B cell (primary cell): ENCODE measurements around the gene URGCP. TPM values are rescaled to one million over a fixed set of nuclear protein-coding genes. Genes with fewer than 3 reads are reported as not detected.

ENCODE experiments used
- ATAC-seq: fragments of 200-7000 bp; cut with Tn5 transposase; one replicate; pipeline ENCODE4 v1.10.0; 2021; ENCODE audit warnings: low read depth, mild to moderate bottlenecking, moderate number of reproducible peaks, moderate library complexity
- CTCF ChIA-PET: fragments of 350-600 bp; sonication (Branson Sonifier 250); formaldehyde crosslinking; loops from one replicate; lab custom pipeline; 2021; ENCODE audit warnings: antibody characterized with exemption, inconsistent platforms; lab: Charles Lee
- POLR2A ChIA-PET: fragments of 350-600 bp; sonication (Branson Sonifier 250); formaldehyde crosslinking; loops from one replicate; lab custom pipeline; 2021; ENCODE audit warnings: antibody characterized with exemption; lab: Charles Lee
- DNase-seq: peaks from one replicate; pipeline ENCODE4 v3.0.0; 2013
- H2AFZ ChIP-seq: 2 replicates; pipeline ENCODE4 v1.6.1; 2012; ENCODE audit warnings: mild to moderate bottlenecking, low read depth, low read length; ENCODE audit not compliant: insufficient read depth, poor library complexity, severe bottlenecking
- H3K27ac ChIP-seq, 2 donors: 1 replicate in 1 of 2; 2 replicates in 1 of 2; pipeline ENCODE4 v1.5.1; 2012 to 2013; ENCODE audit warnings: low read length in 2 of 2, mild to moderate bottlenecking in 2 of 2, moderate library complexity in 1 of 2
- H3K27me3 ChIP-seq, 4 experiments: fragments of 200-600 bp in 1 of 4; sonication (generic) in 1 of 4; replicated peaks in 1 of 4; 1 replicate in 2 of 4; 2 replicates in 2 of 4; pipeline versions ENCODE4 v1.6.1 to v1.7.0; 2013 to 2016; ENCODE audit warnings: low read length in 3 of 4, mild to moderate bottlenecking in 2 of 4, mixed read lengths in 1 of 4, moderate library complexity in 1 of 4; ENCODE audit not compliant: insufficient read depth in 4 of 4, control insufficient read depth in 3 of 4; ENCODE audit errors: control extremely low read depth in 1 of 4
- H3K36me3 ChIP-seq, 2 experiments: replicated peaks in 1 of 2; 1 replicate in 1 of 2; 2 replicates in 1 of 2; pipeline versions ENCODE4 v1.6.1 to v1.7.1; 2013; ENCODE audit warnings: low read length in 1 of 2; ENCODE audit not compliant: insufficient read depth in 2 of 2, control insufficient read depth in 1 of 2; ENCODE audit errors: control extremely low read depth in 1 of 2, extremely low read depth in 1 of 2
- H3K4me1 ChIP-seq, 2 donors: fragments of 200-600 bp in 1 of 2; sonication (generic) in 1 of 2; 1 replicate in 1 of 2; 2 replicates in 1 of 2; pipeline versions ENCODE4 v1.5.1 to v1.6.1; 2013 to 2017; ENCODE audit warnings: low read length in 2 of 2; ENCODE audit not compliant: control insufficient read depth in 2 of 2, insufficient read depth in 2 of 2
- H3K4me2 ChIP-seq: replicated peaks from 2 replicates; pipeline ENCODE3; 2012; ENCODE audit warnings: mild to moderate bottlenecking, low read depth, low read length; ENCODE audit not compliant: poor library complexity, severe bottlenecking
- H3K4me3 ChIP-seq, 5 experiments: fragments of 200-600 bp in 1 of 5; sonication (generic) in 1 of 5; 1 replicate in 3 of 5; 2 replicates in 2 of 5; pipeline versions ENCODE4 v1.5.1 to v1.7.0; 2011 to 2016; ENCODE audit warnings: low read length in 4 of 5, mild to moderate bottlenecking in 4 of 5, low read depth in 2 of 5, control low read depth in 1 of 5, moderate library complexity in 1 of 5; ENCODE audit not compliant: insufficient read depth in 1 of 5; ENCODE audit errors: control extremely low read depth in 1 of 5, extremely low read depth in 1 of 5
- H3K79me2 ChIP-seq: fragments of 200-600 bp; sonication (generic); one replicate; pipeline ENCODE4 v1.6.0; 2016; ENCODE audit warnings: low read length; ENCODE audit not compliant: control insufficient read depth, insufficient read depth
- H3K9ac ChIP-seq: fragments of 200-600 bp; sonication (generic); 2 replicates; pipeline ENCODE4 v1.6.1; 2017; ENCODE audit warnings: mild to moderate bottlenecking, low read length, moderate library complexity
- H3K9me3 ChIP-seq, 3 donors: one replicate each; pipeline versions ENCODE4 v1.6.1 to v1.7.1; 2013; ENCODE audit warnings: low read length in 2 of 3; ENCODE audit not compliant: control insufficient read depth in 2 of 3, insufficient read depth in 1 of 3; ENCODE audit errors: control extremely low read depth in 1 of 3
- H4K20me1 ChIP-seq: 2 replicates; pipeline ENCODE4 v1.6.0; 2012; ENCODE audit warnings: mild to moderate bottlenecking, low read length; ENCODE audit not compliant: insufficient read depth, control insufficient read depth, poor library complexity, severe bottlenecking
- H3K27ac Mint-ChIP-seq: one replicate; pipeline ENCODE4 v1.8.0; 2021; ENCODE audit warnings: mixed read lengths
- H3K27me3 Mint-ChIP-seq: one replicate; pipeline ENCODE4 v1.8.0; 2021; ENCODE audit warnings: mixed read lengths
- H3K4me1 Mint-ChIP-seq: one replicate; pipeline ENCODE4 v1.8.0; 2021; ENCODE audit warnings: mixed read lengths
- H3K4me3 Mint-ChIP-seq: one replicate; pipeline ENCODE4 v1.8.0; 2021; ENCODE audit warnings: mixed read lengths
- H3K9me3 Mint-ChIP-seq: one replicate; pipeline ENCODE4 v1.8.0; 2022; ENCODE audit warnings: mixed read lengths; ENCODE audit not compliant: insufficient read depth
- EZH2 ChIP-seq: IDR thresholded peaks from 2 replicates; pipeline ENCODE4 v1.6.1; 2012; ENCODE audit warnings: borderline replicate concordance, low read depth, mild to moderate bottlenecking, moderate library complexity, low read length; ENCODE audit not compliant: insufficient read depth, poor library complexity, severe bottlenecking
- WGBS: methylation state at CpG from one replicate; pipeline ENCODE4 v1.1.5; 2013; ENCODE audit warnings: missing lambda C conversion rate; ENCODE audit not compliant: insufficient coverage; 5-methylcytosine and 5-hydroxymethylcytosine counted together
- intact Hi-C: fragments of 100-400 bp; cut with micrococcal nuclease; formaldehyde crosslinking; loops from one replicate; pipeline ENCODE4 v1.10.0; 2022
- polyA plus RNA-seq: library from polyadenylated mRNA; depleted of rRNA; stranded (reverse); fragments of >200 nt; gene quantifications from 2 replicates; pipeline ENCODE4 v1.2.3, GENCODE V29; 2012
- total RNA-seq, 2 donors: library from RNA; stranded (reverse); fragments of 120-200 nt in 1 of 2; gene quantifications; 1 replicate in 1 of 2; 2 replicates in 1 of 2; pipeline versions ENCODE4 v1.2.3 to v1.2.4, GENCODE V29; 2013 to 2022
- TF ChIP-seq, protein P1 (sequence below): fragments of 200-600 bp; IDR thresholded peaks from one replicate; pipeline ENCODE4 v1.8.0; 2022; ENCODE audit warnings: antibody characterized with exemption, mild to moderate bottlenecking

URGCP gene
- total and polyA plus RNA-seq, 2 donors (not counting 1 experiment from before 2014, with no cell fraction given), result 16.5 to 25.1 TPM

DNA sequence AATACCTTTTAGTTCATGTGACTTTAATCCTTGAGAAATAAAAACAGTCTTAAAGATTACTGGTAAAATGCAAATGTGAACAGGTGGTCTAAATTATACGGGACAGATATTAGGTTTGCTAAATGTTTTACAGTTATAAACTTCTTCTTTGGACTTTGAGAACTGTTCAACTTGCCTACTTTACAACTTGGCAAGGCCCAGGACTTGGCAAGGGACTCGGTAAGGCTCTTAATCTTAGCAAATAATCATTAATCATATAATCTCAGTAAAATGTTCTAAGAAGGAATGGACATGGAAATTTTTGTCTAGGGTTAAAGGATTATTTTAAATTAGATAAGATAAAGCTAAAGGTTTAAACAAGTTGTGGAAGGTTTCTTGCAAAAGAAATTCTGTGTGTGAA, 15.0 kb upstream of the URGCP start:
- Mint-ChIP-seq H3K4me1 (peaks cover 12% of the 10 kb centered on the region), H3K4me3 (no peak overlapping the region), H3K27ac (no peak overlapping the region), H3K9me3 (no peaks in the 10 kb centered on the region), H3K27me3 (no peaks in the 10 kb centered on the region)
- Histone ChIP-seq H3K4me2 (no peak overlapping the region), H3K4me3 (no peak overlapping the region), H3K9me3 (no peaks in the 10 kb centered on the region), H3K36me3 (peaks cover 0 to 3% of the 10 kb centered on the region in 2 experiments), H3K27me3 (no peaks in the 10 kb centered on the region), H3K79me2 (peaks cover 30% of the 10 kb centered on the region), H2AFZ (no peak overlapping the region), H3K9ac (no peak overlapping the region), H3K27ac (no peak overlapping the region), H4K20me1 (peaks cover 8% of the 10 kb centered on the region), H3K4me1 (peaks cover 5 to 13% of the 10 kb centered on the region in 2 donors)
- intact Hi-C loops, result no loop called here
- POLR2A ChIA-PET, result no interaction called here
- ATAC-seq, result no peak
- CTCF ChIA-PET, result interaction anchor here (0.6 kb wide), 1 partner anchor 341 kb away, joined by 3 read pairs; no protein-coding TSS in a partner anchor
- WGBS, result no CpG with 5 or more reads among the region's 2 CpGs
- TF ChIP-seq, protein P1, sequence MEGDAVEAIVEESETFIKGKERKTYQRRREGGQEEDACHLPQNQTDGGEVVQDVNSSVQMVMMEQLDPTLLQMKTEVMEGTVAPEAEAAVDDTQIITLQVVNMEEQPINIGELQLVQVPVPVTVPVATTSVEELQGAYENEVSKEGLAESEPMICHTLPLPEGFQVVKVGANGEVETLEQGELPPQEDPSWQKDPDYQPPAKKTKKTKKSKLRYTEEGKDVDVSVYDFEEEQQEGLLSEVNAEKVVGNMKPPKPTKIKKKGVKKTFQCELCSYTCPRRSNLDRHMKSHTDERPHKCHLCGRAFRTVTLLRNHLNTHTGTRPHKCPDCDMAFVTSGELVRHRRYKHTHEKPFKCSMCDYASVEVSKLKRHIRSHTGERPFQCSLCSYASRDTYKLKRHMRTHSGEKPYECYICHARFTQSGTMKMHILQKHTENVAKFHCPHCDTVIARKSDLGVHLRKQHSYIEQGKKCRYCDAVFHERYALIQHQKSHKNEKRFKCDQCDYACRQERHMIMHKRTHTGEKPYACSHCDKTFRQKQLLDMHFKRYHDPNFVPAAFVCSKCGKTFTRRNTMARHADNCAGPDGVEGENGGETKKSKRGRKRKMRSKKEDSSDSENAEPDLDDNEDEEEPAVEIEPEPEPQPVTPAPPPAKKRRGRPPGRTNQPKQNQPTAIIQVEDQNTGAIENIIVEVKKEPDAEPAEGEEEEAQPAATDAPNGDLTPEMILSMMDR, result no peak
- TF ChIP-seq EZH2, result no peak
- no peak for DNase-seq

DNA sequence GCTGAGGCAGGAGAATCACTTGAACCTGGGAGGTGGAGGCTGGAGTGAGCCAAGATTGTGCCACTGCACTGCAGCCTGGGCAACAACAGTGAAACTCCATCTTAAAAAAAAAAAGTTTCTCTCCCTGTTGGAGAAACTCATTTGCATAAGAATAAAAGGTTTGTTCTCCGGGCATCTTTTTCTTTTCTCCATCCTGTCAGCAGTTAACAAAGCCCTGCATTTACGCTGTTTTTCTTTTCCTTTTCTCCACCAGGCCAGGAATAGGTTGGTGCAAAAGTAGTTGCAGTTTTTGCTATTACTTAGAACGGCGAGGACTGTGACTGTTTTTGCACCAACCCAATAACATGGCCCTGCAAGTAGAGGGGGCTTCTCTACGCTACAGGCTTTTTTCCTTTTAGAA, 9.5 kb upstream of the URGCP start:
- ATAC-seq (no peak), DNase-seq (no peak)
- H4K20me1 ChIP-seq, result peaks cover 8% of the 10 kb centered on the region
- Mint-ChIP-seq H3K27ac (no peak overlapping the region), H3K9me3 (no peaks in the 10 kb centered on the region), H3K27me3 (no peaks in the 10 kb centered on the region), H3K4me3 (no peak overlapping the region), H3K4me1 (no peaks in the 10 kb centered on the region)
- intact Hi-C loops, result no loop called here
- H3K36me3 ChIP-seq, result no peaks in the 10 kb centered on the region
- H2AFZ ChIP-seq, result no peak overlapping the region
- no peak overlapping the region for H3K4me2 ChIP-seq
- H3K4me3 ChIP-seq, result no peak overlapping the region
- peaks cover 7% of the 10 kb centered on the region for H3K79me2 ChIP-seq
- ChIA-PET CTCF (no interaction called here), POLR2A (no interaction called here)
- H3K27ac ChIP-seq, result no peak overlapping the region
- TF ChIP-seq EZH2, result no peak
- TF ChIP-seq, protein P1, result no peak
- whole genome bisulfite sequencing, result 92% methylated on average over 2 of the region's 5 CpGs
- no peak overlapping the region for H3K9ac ChIP-seq
- H3K4me1 ChIP-seq, result no peaks in the 10 kb centered on the region
- H3K9me3 ChIP-seq, result peaks cover 0 to 6% (median 0%) of the 10 kb centered on the region in 3 donors
- H3K27me3 ChIP-seq, result no peaks in the 10 kb centered on the region
